Stimulated activated CD4-positive, alpha-beta T cell treated with anti-CD3 and anti-CD28 coated beads, TNF-alpha, amount 100 ng/mL, for 1 hour (primary cell): ENCODE results near the gene PHIP.

ENCODE experiments used
- DNase-seq, 3 donors: peaks; one replicate each; pipeline ENCODE4 v3.0.0-alpha.2; 2020; ENCODE audit warnings: low read depth in 3 of 3, low spot score in 1 of 3

The PHIP gene

GRCh38 chr6:79011940-79012339 lies 66.1 kb downstream of the PHIP start:
- DNase-seq, result no peak

- DNase-seq, result no peak
Observed at GRCh38 chr6:79010422-79010821, 67.6 kb downstream of the PHIP start.

DNA sequence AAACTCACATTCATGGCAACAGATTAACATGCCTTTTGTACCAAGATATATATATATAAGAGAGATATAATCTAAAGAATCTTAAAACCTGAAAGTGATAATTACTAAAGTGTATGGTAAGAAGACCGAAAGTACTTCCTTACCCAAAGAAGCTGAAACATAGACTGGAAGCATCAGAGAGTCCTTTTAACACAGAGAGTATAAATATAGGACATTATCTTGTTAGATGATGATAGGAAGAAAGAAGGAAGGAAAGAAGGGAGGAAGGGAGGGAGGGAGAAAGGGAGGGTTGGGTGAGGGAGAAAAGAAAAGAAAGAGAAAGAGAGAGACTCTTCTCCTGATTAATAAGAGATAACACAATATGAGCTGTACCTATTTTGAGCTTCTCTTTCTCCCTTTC lies 68.2 kb downstream of the PHIP start:
- no peak for DNase-seq

- no peak for DNase-seq
Observed at GRCh38 chr6:79005497-79005896, 72.6 kb downstream of the PHIP start.

GRCh38 chr6:79005024-79005423 lies 73.0 kb downstream of the PHIP start:
- no peak for DNase-seq

DNA sequence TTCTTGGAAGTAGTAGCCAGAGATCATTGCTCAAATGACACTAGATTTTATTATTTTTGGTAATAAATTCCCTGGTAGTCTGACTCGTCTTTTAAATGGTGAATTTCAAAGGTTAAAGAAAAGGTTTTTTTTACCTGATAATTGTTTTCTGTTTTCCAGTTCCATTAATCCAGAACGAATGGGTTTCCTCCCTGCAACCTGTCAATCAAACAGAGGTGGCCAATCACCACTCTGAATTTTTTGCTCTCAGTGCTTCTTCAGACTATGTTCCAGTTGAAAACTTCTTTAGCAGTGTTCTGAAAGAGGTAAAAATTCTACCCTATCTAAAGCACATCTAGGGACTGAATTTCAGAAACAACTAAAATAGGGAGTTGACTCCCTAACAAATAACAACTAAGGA lies 73.8 kb downstream of the PHIP start:
- DNase-seq, result no peak

GRCh38 chr6:79001415-79001814 lies 76.6 kb downstream of the PHIP start:
- DNase-seq, result no peak

GRCh38 chr6:78999737-79000136 lies 78.3 kb downstream of the PHIP start:
- DNase-seq, result no peak

- DNase-seq, result no peak
Observed at GRCh38 chr6:78995946-78996345, 82.1 kb downstream of the PHIP start.

DNA sequence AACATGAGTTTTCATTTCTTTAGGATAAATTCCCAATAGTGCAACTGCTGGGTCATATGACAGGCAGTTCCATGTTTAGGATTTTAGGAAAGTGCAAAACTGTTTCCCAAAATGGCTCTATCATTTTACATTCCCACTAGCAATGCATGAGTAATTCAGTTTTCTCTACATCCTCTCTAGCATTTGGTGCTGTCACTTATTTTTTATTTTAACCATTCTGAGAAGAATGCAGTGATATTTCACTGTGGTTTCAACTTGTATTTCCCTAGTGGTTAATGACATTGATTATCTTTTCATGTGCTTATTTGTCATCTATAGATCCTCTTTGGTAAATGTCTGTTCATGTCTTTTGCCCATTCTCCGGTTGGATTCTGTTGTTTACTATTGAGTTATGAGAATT lies 82.7 kb downstream of the PHIP start:
- DNase-seq, result no peak

DNA sequence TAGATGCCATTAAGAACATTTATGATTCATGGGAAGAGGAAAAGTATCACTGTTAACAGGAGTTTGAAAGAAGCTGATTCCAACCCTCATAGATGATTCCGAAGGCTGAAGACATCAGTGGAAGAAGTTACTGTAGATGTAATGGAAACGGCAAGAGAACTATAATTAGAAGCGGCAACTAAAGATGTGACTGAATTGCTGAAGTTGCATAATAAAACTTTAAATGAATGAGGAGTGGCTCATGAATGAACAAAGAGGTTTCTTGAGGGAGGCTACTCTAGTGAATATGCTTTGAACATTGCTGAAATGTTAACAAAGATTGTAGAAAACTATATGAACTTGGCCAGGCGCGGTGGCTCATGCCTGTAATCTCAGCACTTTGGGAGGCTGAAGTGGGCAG lies 84.1 kb downstream of the PHIP start:
- DNase-seq, result no peak

- no peak for DNase-seq
Observed at GRCh38 chr6:78989191-78989590, 88.9 kb downstream of the PHIP start.

GRCh38 chr6:78986161-78986560 lies 91.9 kb downstream of the PHIP start:
- DNase-seq, result no peak

GRCh38 chr6:78984225-78984950 lies 93.7 kb downstream of the PHIP start:
- DNase-seq, result no peak

GRCh38 chr6:78967191-78967590 lies 110.9 kb downstream of the PHIP start:
- no peak for DNase-seq

DNA sequence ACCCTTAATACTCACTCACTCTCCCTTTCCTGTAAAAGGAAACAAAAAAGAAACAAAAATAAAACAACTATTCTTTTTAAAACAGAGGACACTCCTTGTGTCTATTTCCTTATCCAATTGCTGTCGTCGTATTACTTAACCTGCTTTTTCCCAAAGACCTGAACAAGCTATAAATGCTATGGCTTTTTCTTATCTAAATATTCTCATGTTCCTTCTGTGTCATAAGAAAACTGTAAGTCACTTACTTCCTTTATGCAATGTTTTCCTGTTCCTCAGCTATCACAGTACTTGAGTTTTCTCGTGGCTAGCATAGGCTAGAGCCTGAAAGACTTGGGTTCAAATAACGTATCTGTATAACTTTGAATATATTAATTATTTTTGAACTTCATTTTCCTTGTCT lies 111.5 kb downstream of the PHIP start:
- DNase-seq, result no peak

GRCh38 chr6:78962448-78962847 lies 115.6 kb downstream of the PHIP start:
- DNase-seq, result no peak

DNA sequence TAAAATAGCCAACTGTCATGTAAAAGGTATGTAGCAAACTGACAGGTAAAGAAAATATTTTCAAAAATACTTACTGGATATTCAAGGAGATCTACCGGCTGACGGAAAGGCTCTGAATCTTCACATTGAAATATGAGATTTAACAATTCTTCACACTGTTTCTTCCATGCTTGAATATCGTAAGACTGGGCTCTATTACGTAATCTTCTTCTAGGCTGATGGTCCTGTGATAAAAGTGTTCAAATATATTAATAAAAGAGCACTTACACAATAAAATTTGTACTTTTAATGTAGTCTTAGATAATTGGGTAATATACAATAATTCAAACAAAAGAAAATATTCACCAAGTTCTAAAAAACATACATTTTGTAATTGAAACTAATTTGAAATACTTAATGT lies 123.3 kb downstream of the PHIP start:
- no peak for DNase-seq

- DNase-seq, result no peak
Observed at GRCh38 chr6:78953798-78954197, 124.3 kb downstream of the PHIP start.

- no peak for DNase-seq
Observed at GRCh38 chr6:78952362-78952761, 125.7 kb downstream of the PHIP start.

DNA sequence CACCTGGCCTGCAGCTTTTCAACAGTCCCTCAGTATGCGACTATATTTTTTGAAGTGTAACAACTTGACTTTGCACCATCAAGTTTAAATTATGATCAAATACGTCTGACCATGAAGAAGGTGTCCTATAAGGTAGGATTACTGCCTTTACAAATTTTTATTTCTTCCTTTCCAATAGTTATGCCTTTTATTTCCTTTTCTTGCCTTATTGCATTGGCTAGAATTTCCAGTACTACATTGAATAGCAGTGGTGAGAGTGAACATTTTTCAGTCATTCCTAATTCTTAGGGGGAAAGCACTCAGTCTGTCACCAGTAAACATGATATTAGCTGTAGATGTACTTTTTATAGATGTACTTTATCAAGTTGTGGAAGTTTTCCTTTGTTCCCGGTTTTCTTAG lies 129.3 kb downstream of the PHIP start:
- DNase-seq, result no peak

DNA sequence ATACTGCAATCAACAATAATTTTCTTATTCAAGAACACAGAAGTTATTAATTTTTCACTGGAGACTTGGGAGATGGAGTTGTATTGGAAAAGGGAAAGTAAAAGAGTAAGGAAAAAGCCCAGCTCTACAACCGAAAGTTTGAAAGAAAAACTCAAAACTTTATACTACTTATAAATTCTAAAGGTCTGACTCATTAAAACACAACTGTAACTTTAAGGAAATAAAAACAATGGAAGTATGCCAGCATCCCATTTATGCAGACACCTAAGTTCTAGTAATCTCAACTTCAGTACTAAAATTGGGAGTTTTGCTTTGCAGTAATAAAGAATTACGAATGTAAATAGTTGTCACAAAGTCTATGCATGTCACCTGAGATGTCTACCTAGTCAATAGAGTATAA lies 130.1 kb downstream of the PHIP start:
- no peak for DNase-seq

- no peak for DNase-seq
Observed at GRCh38 chr6:78947529-78947928, 130.5 kb downstream of the PHIP start.

DNA sequence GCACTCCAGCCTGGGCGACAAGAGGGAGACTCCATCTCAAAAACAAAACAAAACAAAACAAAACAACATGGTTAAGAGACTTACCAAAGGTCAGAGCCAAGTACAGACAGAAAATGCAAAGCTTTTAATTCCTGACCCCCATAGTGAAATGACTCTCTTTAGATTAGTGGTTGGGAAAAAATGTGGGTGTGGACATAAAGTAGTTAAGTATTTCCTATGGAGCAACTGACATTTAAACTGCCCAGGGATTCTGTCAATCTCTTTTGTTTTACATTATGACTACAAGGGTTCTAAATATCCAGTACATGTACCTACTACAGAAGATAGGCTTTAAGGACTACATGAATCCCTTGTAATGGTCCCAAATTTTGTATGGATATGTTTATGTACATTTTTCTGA lies 135.6 kb downstream of the PHIP start:
- DNase-seq, result no peak
